KOPT-K1 (cell line): ENCODE results near the gene RTRAF.

Experiments
- H3K27ac ChIP-seq: fragments of 200-600 bp; sonication (generic); 2 replicates; pipeline ENCODE4 v1.5.1; 2016; ENCODE audit warnings: antibody characterized with exemption, mild to moderate bottlenecking, low read depth, low read length; ENCODE audit not compliant: poor library complexity, severe bottlenecking
- H3K36me3 ChIP-seq: fragments of 200-600 bp; sonication (generic); 2 replicates; pipeline ENCODE4 v1.5.1; 2017; ENCODE audit warnings: antibody characterized with exemption, mild to moderate bottlenecking, low read length, moderate library complexity; ENCODE audit not compliant: insufficient read depth
- H3K9me3 ChIP-seq: fragments of 200-600 bp; sonication (generic); 2 replicates; pipeline ENCODE4 v1.5.1; 2017; ENCODE audit warnings: antibody characterized with exemption, low read length, mild to moderate bottlenecking; ENCODE audit not compliant: insufficient read depth, poor library complexity, severe bottlenecking

RTRAF gene

DNA sequence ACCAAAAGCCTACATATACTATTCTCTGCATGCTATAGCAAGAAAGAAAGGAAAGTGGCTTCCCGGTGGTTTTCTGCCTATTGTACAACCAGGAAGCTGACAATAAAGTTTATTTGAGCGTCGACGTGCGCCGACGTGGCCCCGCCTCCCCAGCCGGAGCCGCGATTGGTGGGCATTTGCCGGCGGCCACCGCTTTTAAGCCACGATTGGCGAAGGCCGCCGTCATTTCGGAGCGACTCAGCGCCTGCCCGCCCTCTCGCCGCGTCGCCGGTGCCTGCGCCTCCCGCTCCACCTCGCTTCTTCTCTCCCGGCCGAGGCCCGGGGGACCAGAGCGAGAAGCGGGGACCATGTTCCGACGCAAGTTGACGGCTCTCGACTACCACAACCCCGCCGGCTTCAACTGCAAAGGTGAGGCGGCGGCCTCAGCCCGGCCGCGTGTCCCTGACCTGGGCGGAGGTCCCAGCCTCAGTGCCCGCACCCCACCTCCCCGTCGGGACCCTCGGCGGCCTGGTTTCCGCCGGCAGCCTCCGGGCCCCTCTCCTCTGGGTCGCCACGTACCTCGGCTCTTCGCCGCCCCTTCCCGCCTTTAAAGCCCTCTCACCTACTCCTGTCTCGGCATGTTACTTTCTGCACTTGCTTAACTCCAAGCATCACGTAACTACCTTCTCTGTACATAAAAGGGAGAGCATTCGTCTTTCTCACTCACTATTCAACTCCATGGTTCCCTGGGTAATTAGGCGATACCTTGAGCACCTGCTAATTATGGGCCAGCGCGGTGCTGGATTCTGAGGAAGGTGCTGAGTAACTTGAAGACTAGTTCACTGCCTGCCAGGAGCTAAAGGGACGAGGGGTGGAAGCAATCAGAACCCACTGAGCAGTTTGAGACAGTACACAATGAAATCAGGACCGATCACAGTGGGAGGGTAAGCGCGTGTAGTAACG, at the start of gene RTRAF:
RTRAF (plus strand) TSS at position 254 of the 942 bp plus-strand sequence; CDS start at position 348, 94 bp downstream.
- Histone ChIP-seq H3K9me3 (no peaks in the 10 kb centered on the region), H3K27ac (peak within 1 kb of the TSS; percentile 82), H3K36me3 (peaks cover 36% of the 10 kb centered on the region)

- Histone ChIP-seq H3K36me3 (peaks cover 24% of the 10 kb centered on the region), H3K27ac (no peak overlapping the region), H3K9me3 (peaks cover 13% of the 10 kb centered on the region)
These were observed 49.5 kb upstream of the RTRAF start for GRCh38 chr14:51939755-51940301.

GRCh38 chr14:51942971-51943370, 46.4 kb upstream of the RTRAF start:
- peaks cover 44% of the 10 kb centered on the region for H3K9me3 ChIP-seq
- H3K27ac ChIP-seq = no peak overlapping the region
- peaks cover 52% of the 10 kb centered on the region for H3K36me3 ChIP-seq

DNA sequence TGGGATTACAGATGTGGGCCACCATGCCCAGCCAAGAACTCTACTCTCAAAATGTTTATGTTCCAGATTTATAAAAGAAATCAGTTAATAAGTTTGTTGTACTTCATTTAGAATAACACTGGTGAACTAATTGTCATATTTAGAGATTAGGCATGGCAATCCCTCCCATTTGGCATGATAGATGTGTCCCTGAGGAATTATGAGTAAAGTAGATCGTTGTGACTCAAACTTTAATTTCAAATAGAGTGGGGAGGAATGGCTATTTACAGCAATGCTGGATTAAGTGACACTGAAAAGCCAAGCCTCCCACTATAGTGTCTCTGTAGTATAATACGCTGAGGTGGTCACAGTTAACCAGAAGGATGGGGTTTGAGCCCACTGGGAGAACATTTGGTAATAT, 39.3 kb upstream of the RTRAF start:
- Histone ChIP-seq H3K27ac (no peak overlapping the region), H3K9me3 (peaks cover 33% of the 10 kb centered on the region), H3K36me3 (peaks cover 82% of the 10 kb centered on the region)

DNA sequence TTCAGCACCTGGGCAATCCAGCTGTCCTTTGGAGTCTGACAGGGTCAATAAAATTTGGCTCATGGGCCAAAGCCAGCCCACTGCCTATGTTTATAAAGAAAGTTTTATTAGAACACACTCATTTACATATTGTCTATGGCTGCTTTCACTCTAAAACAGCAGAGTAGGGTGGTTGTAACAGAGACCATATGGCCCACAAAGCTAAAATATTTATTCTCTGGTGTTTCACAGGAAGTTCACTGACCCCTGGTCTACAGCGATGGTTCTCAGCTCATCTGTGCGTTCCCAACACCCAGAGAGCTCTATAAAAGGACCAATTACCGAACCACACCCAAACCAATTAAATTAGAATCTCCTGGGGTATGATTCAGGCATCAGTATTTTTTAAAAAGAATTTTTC, 37.7 kb upstream of the RTRAF start:
- Histone ChIP-seq H3K9me3 (peaks cover 17% of the 10 kb centered on the region), H3K27ac (no peak overlapping the region), H3K36me3 (peaks cover 83% of the 10 kb centered on the region)

DNA sequence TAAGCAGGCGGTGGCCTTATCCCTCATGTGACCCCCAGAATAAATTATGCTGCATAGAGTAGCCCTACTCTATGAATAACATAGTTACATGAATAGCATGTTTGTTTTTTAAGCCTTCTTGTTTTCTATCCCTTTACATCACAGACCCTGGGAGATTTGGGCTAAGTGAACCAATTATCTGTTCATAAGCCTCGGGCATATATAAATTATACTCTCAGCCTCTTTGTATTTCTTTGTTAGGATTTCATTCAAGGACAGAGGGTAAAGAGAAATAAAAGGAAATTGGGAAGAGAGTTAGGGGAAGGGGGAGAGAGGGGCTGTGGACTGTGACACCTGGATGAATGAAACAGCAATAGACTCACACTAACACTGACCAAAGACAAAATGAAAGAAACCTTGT, 35.3 kb upstream of the RTRAF start:
- Histone ChIP-seq H3K36me3 (peaks cover 93% of the 10 kb centered on the region), H3K9me3 (peaks cover 25% of the 10 kb centered on the region), H3K27ac (no peak overlapping the region)

GRCh38 chr14:51954657-51955056, 34.7 kb upstream of the RTRAF start:
- peaks cover 99% of the 10 kb centered on the region for H3K36me3 ChIP-seq
- H3K27ac ChIP-seq = no peak overlapping the region
- H3K9me3 ChIP-seq = peaks cover 31% of the 10 kb centered on the region

DNA sequence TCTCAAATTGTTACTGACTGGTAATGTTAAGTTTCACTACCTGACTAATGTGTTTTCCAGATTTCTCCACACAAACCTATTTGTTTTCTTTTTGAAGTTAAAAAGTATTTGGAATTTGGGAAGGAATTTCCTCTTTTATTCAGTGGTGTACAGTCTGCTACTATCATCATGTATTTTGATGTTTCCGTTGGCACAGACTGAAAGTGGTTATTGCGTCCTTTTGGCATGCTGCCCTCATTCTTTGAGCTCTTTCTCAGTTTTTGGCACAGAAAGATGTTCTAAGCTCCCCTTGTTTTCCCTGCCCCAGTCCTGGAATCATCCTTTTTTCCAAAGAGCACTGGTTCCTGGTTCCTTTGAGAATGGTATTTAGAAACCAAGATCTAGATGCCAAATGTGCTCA, 31.4 kb upstream of the RTRAF start:
- peaks cover 33% of the 10 kb centered on the region for H3K9me3 ChIP-seq
- H3K36me3 ChIP-seq = peaks cover 92% of the 10 kb centered on the region
- H3K27ac ChIP-seq = no peak overlapping the region

GRCh38 chr14:51959928-51960327, 29.4 kb upstream of the RTRAF start:
- Histone ChIP-seq H3K27ac (no peak overlapping the region), H3K9me3 (peaks cover 33% of the 10 kb centered on the region), H3K36me3 (peaks cover 84% of the 10 kb centered on the region)

- Histone ChIP-seq H3K36me3 (peaks cover 78% of the 10 kb centered on the region), H3K9me3 (peaks cover 33% of the 10 kb centered on the region), H3K27ac (no peak overlapping the region)
These were observed 28.5 kb upstream of the RTRAF start for GRCh38 chr14:51960866-51961265.

- Histone ChIP-seq H3K27ac (no peak overlapping the region), H3K36me3 (peaks cover 76% of the 10 kb centered on the region), H3K9me3 (peaks cover 22% of the 10 kb centered on the region)
These were observed 26.6 kb upstream of the RTRAF start for GRCh38 chr14:51962711-51963110.

- Histone ChIP-seq H3K27ac (no peak overlapping the region), H3K36me3 (peaks cover 75% of the 10 kb centered on the region), H3K9me3 (peaks cover 16% of the 10 kb centered on the region)
These were observed 26.1 kb upstream of the RTRAF start for GRCh38 chr14:51963286-51963685.

- no peak overlapping the region for H3K27ac ChIP-seq
- peaks cover 64% of the 10 kb centered on the region for H3K36me3 ChIP-seq
- no peaks in the 10 kb centered on the region for H3K9me3 ChIP-seq
These were observed 21.8 kb upstream of the RTRAF start for GRCh38 chr14:51967521-51967920.

- Histone ChIP-seq H3K9me3 (no peaks in the 10 kb centered on the region), H3K27ac (no peak overlapping the region)
These were observed 19.4 kb upstream of the RTRAF start for GRCh38 chr14:51969852-51970540.

GRCh38 chr14:51972566-51972965, 16.8 kb upstream of the RTRAF start:
- Histone ChIP-seq H3K36me3 (peaks cover 30% of the 10 kb centered on the region), H3K27ac (no peak overlapping the region), H3K9me3 (no peaks in the 10 kb centered on the region)

More at GRCh38 chr14:51969852-51970540, 19.4 kb upstream of the RTRAF start:
- peaks cover 48% of the 10 kb centered on the region for H3K36me3 ChIP-seq
